ENCODE data around the gene HOXC6.

DNA sequence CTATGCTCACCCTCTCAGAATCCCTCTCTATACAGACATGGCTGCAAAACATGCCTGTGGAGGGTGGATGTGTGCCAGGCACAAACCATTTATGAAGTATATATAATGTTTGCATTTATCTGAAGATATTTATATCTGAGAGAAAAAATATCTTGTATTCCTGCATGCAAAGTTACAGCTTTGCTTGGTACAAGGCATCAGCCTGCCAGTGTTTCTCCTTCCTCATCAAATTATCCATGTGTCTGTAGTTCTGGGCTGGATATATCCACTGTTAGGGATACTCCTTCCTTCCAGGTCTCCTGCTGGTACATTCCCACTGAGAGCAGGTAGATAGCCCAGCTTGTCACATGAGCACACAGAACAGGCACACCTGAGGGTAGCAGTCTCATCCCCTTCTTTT lies 37.4 kb downstream of the HOXC6 start:
- TF ChIP-seq, protein P1, sequence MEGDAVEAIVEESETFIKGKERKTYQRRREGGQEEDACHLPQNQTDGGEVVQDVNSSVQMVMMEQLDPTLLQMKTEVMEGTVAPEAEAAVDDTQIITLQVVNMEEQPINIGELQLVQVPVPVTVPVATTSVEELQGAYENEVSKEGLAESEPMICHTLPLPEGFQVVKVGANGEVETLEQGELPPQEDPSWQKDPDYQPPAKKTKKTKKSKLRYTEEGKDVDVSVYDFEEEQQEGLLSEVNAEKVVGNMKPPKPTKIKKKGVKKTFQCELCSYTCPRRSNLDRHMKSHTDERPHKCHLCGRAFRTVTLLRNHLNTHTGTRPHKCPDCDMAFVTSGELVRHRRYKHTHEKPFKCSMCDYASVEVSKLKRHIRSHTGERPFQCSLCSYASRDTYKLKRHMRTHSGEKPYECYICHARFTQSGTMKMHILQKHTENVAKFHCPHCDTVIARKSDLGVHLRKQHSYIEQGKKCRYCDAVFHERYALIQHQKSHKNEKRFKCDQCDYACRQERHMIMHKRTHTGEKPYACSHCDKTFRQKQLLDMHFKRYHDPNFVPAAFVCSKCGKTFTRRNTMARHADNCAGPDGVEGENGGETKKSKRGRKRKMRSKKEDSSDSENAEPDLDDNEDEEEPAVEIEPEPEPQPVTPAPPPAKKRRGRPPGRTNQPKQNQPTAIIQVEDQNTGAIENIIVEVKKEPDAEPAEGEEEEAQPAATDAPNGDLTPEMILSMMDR (IDR thresholded peaks at IDR 0.05): no peak
- TF ChIP-seq POLR2A (IDR thresholded peaks at IDR 0.05): no peak
